ENCODE data around the gene KCNQ5. TPM values are rescaled to one million over a fixed set of nuclear protein-coding genes. Genes with fewer than 3 reads are reported as not detected.

KCNQ5 gene
- total RNA-seq, 1 experiment from 2014 or later: not detected

DNA sequence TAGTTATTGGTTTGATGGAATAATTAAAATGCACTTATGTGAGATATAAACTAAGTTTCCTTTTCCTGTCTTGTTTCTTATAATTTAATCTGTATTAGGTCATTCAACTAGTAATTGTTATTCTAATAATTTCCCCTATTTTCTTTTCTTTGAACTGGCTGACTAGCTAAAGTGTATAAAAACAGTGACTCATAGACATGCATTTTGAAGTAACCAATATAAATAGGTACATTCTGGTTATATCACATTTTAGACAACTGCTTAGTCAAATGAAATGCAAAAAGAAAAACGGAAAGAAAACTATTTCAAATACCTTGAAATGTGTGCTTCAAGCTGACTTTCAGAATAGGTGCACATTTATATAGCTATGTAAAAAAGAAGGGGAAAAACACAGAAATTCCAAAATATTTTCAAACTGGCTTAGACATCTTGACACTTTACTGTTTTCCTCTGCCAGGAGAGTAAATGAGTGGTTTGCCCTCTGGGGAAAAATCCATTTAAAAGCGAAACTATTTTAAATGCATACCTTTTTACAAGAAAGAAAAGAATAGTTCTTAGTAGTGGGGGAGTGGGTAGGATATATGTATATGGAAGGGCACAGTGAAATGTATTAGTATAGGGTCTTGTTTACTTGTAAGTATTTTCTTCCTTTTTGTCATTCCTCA lies 28.3 kb downstream of the KCNQ5 start:
- Histone ChIP-seq H3K4me3 (no peak overlapping the region), H3K9me3 (replicated peaks) (no peaks in the 10 kb centered on the region), H3K27ac (no peak overlapping the region), H3K36me3 (no peaks in the 10 kb centered on the region), H3K27me3 (no peaks in the 10 kb centered on the region), H3K4me1 (no peaks in the 10 kb centered on the region)
- DNase-seq: no peak

DNA sequence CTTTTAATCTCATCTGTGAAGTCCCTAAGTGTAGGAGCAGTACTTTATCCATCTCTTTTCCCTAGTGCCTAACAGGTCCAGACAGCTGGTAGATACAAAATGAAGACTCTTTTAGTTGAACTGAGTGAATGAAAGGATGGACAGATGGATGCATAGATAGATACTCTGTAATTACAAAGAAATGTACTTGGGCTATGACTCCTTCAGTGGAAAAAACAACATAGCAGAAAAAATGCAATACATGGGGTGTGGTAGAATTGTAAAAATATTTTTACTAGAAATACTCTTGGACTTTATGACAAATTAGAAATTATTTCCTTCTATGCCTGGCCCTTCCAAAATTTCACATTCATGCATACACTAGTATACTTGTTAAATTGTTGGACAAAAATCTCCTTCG lies 29.3 kb downstream of the KCNQ5 start:
- no peak overlapping the region for H3K27ac ChIP-seq
- no peaks in the 10 kb centered on the region for H3K27me3 ChIP-seq
- H3K4me1 ChIP-seq: no peaks in the 10 kb centered on the region
- H3K4me3 ChIP-seq: no peak overlapping the region
- no peaks in the 10 kb centered on the region for H3K9me3 ChIP-seq (replicated peaks)
- no peak for DNase-seq
- H3K36me3 ChIP-seq: no peaks in the 10 kb centered on the region

DNA sequence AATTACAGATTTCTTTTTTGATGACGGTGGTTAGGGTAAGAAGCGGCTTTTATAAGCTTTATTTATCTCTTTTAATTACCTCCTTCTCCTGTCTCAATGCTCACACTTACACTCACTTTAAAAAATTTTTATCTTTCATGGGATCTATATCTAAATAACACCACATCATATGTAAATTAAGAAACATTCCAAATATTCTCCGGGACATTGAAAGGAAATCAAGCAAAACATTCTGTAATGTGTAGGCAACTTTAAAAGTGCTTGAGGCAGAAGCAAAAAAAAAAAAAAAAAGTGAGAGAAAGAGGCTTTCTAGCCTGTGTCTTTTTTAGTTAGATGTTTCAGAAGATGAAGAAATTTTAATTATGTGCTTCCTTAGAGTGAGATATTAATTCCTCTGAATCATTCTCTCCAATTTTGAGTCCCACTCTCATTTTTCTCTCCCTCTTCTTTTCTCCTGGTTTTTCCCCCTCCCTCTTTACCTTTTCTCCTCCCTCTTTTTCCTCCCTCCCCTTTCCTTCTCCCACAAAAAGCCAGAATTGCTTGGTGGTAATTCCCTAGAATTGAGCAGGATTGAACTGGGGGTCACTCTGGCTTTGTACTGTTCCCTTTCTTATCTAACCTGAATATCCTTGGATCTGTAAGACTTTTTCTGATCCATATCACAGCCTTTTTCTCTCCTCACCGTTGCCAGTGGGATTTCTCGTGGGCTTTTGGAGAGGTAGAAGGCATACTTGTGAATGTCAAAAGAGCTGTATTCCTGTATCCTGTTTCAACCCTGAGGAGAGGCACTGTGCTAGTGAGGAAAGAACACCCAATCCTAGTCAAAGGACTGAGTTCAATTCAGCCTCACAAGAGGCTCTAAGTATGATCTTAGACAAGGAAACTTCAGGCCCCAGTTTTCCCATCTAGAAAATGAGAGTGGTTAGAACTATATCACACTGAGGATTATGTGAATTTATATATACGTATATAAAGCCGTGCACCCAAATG lies 30.4 kb downstream of the KCNQ5 start:
- no peak overlapping the region for H3K27ac ChIP-seq
- DNase-seq: no peak
- H3K9me3 ChIP-seq (replicated peaks): no peaks in the 10 kb centered on the region
- no peaks in the 10 kb centered on the region for H3K4me1 ChIP-seq
- no peaks in the 10 kb centered on the region for H3K27me3 ChIP-seq
- H3K36me3 ChIP-seq: no peaks in the 10 kb centered on the region
- H3K4me3 ChIP-seq: no peak overlapping the region

DNA sequence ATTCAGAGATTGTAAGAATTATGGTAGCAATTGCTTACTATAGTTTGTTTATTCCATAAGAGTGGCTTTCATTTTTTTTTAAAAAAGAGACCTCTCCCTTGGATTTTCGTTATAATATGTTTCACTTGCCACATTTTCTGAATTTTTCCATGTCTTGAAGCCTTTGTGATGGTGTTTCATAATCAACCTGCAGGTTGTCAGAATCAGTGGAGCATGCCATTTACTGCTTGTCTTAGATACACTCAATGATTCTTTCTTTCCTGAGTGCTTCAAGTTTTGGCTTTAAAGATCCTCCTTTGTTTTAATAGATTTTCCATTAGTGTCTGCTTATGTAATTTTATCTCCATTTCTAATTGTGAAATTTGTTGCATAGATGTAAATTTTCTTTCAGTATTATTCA lies 31.2 kb downstream of the KCNQ5 start:
- H3K4me1 ChIP-seq: no peaks in the 10 kb centered on the region
- no peaks in the 10 kb centered on the region for H3K9me3 ChIP-seq (replicated peaks)
- H3K27ac ChIP-seq: no peak overlapping the region
- DNase-seq: no peak
- H3K36me3 ChIP-seq: no peaks in the 10 kb centered on the region
- no peaks in the 10 kb centered on the region for H3K27me3 ChIP-seq
- H3K4me3 ChIP-seq: no peak overlapping the region

DNA sequence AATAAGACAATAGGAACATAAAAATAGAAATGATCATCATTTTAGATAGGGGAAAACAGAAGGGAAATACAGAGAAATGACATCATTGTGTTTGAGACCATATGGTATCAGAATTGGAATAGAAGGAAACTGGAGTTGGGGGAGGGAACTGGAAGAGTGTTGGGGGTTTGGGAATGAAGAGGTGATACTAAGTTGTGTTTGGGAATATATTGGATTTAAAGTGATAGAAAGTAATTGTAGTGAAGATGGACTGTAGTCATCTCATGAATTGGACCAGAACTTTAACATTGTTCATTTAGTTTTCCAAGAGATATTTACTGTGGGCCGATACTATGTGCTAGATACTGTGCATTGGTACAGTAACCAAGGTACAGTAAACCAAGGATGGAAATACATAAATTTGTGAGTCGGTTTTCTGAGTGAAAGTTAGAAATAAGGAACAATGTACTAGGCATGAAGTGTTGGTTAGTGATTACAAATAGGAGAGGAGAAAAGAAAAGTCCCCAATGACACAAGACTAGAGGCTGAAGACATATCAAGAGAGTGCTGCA lies 32.3 kb downstream of the KCNQ5 start:
- no peak for DNase-seq
- Histone ChIP-seq H3K4me1 (no peaks in the 10 kb centered on the region), H3K27ac (no peak overlapping the region), H3K9me3 (replicated peaks) (no peaks in the 10 kb centered on the region), H3K4me3 (no peak overlapping the region), H3K36me3 (no peaks in the 10 kb centered on the region), H3K27me3 (no peaks in the 10 kb centered on the region)

DNA sequence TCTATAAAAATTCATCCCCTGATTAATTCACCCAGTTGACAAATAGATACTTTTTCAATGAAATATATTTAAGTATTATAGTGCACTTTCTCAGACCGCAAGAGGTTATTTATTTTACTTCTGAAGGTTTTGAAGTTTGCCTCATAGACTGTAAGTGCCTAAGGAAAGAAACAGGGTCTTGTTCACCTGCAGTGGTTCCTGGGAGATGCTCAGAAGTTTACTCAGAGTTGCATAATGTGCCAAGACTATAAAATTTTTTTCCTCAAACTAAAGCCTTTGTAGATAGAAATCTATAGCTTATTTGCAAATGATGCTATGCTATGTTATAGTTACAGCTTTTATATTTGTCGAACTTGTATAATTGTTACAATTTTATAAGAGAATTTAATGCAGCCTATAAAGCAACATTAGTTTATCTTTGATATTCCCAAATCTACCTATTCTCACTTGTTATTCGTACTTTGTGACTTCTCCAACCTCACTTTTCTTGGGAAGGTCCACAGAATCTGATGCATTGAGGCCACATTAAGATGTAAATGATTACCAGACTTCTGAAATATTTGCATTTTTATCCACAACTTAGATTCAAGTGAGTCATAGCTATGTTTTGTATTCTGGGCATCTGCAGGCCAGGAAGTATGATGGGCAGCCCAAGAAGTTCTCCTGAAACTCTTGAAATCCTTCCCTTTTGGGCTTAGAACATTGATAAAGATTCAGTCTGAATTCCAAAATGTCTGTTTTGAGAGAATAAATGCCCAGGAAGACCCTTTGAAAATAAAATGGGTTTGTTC lies 35.7 kb downstream of the KCNQ5 start:
- H3K4me3 ChIP-seq: no peak overlapping the region
- no peaks in the 10 kb centered on the region for H3K36me3 ChIP-seq
- DNase-seq: no peak
- H3K27me3 ChIP-seq: no peaks in the 10 kb centered on the region
- H3K9me3 ChIP-seq (replicated peaks): no peaks in the 10 kb centered on the region
- H3K27ac ChIP-seq: no peak overlapping the region
- H3K4me1 ChIP-seq: no peaks in the 10 kb centered on the region

DNA sequence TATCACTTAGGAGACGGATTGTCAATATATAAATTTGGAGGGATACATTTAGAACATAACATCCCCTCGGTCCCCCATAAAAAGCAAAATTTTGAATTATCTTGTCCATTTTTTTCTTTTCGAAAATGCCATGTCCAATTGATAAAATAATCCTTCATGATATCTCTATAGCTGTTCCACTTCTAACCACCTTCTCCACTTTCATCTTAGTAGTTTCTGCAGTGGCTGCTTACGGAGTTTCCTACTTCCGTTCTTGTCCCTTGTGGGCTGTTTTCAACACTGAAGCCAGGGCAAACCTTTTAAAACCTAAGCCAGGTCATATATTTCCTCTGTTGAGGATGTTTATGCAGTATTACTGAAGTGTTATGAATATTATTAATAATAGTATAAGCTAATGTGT lies 37.9 kb downstream of the KCNQ5 start:
- DNase-seq: no peak
- H3K27me3 ChIP-seq: no peaks in the 10 kb centered on the region
- H3K36me3 ChIP-seq: no peaks in the 10 kb centered on the region
- H3K4me3 ChIP-seq: no peak overlapping the region
- no peak overlapping the region for H3K27ac ChIP-seq
- no peaks in the 10 kb centered on the region for H3K9me3 ChIP-seq (replicated peaks)
- no peaks in the 10 kb centered on the region for H3K4me1 ChIP-seq

DNA sequence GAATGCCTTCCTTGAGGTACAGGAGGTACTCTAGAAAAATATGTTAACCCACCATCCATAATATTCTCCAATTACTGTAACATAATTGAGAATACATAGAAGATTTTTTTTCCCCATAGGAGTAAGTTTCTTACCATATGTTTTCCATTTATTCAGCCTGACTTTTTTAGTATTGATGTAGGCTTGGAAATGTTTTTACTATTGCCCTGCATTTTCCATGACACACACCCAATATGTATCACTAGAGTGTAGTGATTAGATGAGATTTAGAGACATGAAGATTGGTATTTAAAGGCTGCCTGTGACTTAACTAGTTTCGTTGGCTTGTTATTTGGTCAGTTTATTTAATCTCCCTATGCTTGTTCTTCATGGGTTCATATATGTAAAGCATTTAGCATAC lies 39.5 kb downstream of the KCNQ5 start:
- no peaks in the 10 kb centered on the region for H3K36me3 ChIP-seq
- no peaks in the 10 kb centered on the region for H3K27me3 ChIP-seq
- no peaks in the 10 kb centered on the region for H3K9me3 ChIP-seq (replicated peaks)

DNA sequence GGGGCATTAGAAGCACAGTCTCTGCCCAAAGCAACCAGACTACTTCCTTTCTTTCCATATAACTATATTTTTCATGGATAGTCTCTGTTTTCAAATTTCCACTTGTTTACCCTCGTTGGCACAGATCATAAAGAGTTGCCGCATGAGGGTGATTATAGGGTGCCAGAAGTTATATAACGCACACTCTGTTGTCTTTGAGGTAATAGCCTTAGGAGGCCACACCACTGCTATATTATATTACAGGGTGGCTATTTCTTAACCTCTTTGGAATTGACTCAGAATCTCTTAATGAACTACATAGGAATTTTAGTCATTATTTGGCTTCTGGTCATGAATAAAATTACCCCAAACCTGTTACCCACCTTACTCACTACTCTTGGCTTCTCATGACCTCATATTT lies 43.7 kb downstream of the KCNQ5 start:
- DNase-seq: no peak
- Histone ChIP-seq H3K4me3 (no peak overlapping the region), H3K9me3 (replicated peaks) (no peaks in the 10 kb centered on the region), H3K27ac (no peak overlapping the region), H3K4me1 (no peaks in the 10 kb centered on the region), H3K27me3 (no peaks in the 10 kb centered on the region), H3K36me3 (no peaks in the 10 kb centered on the region)

More for the DNA sequence above, 39.5 kb downstream of the KCNQ5 start:
- H3K4me3 ChIP-seq: no peak overlapping the region
- DNase-seq: no peak
- no peak overlapping the region for H3K27ac ChIP-seq
- H3K4me1 ChIP-seq: no peaks in the 10 kb centered on the region

DNA sequence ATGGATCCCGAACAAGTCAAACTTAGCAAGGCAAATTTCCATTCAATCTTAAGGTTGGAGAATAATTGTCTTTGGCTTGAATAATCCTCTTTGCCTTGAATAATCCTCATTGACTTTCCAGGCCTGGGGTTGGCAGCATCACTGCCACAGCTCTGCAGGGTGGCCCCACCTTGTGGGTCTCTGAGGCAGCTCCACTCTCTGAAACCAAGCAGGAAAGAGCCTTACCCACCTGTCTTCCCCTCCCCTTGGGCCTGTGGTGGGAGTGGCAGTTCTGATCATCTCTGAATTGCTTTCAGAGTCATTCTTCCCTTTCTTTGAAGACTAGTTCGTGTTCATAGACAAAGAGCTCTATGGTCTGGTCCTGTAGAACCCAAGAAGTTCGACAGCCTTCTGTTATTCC lies 47.5 kb downstream of the KCNQ5 start:
- H3K27ac ChIP-seq: no peak overlapping the region

DNA sequence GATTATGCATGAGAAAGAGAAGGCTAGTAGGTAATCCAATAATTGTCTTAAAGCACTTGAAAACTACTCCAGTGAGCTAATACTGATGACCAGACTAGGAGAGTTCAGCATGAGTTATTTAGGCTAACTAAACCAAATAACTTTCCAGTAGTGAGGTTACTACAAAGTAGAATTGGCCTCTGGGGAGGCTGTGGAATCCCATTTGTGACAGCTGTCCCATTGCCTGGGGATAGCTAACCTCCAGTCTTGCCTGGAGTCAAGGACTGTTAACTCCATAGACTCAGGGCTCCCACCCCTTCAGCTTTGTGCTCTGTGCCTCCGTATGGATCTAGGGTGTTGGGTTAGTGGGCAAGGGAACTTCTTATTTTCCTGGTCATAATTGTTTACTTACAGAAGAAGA lies 51.0 kb downstream of the KCNQ5 start:
- H3K27ac ChIP-seq: no peak overlapping the region
- no peaks in the 10 kb centered on the region for H3K27me3 ChIP-seq
- H3K4me3 ChIP-seq: no peak overlapping the region
- H3K4me1 ChIP-seq: no peaks in the 10 kb centered on the region
- peak; percentile 25 to 42 for DNase-seq
- H3K36me3 ChIP-seq: no peaks in the 10 kb centered on the region
- H3K9me3 ChIP-seq (replicated peaks): no peaks in the 10 kb centered on the region

More for the DNA sequence above, 47.5 kb downstream of the KCNQ5 start:
- Histone ChIP-seq H3K4me3 (no peak overlapping the region), H3K36me3 (no peaks in the 10 kb centered on the region), H3K9me3 (replicated peaks) (no peaks in the 10 kb centered on the region), H3K4me1 (no peaks in the 10 kb centered on the region), H3K27me3 (no peaks in the 10 kb centered on the region)
- DNase-seq: no peak

DNA sequence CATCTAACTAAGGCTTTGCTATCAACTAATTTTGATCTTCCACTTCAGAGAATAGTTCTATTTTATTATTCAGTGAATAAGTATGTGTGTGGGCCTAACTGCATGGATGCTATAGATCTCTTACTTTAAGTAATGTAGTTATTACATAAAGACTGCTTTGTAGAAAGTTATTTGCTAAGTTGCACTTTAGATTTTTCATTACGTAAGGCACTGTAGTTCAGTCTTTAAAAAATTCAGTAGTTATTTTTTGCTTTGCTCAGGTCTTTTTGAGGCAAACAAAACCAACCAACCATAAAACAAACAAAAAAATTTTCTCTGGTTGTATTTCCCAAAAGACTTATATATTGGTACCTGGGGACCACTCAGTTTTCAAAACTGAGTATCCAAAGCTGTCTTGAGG lies 53.0 kb downstream of the KCNQ5 start:
- no peak for DNase-seq
- Histone ChIP-seq H3K36me3 (no peaks in the 10 kb centered on the region), H3K4me1 (no peaks in the 10 kb centered on the region), H3K27ac (no peak overlapping the region), H3K27me3 (no peaks in the 10 kb centered on the region), H3K4me3 (no peak overlapping the region), H3K9me3 (replicated peaks) (no peaks in the 10 kb centered on the region)

DNA sequence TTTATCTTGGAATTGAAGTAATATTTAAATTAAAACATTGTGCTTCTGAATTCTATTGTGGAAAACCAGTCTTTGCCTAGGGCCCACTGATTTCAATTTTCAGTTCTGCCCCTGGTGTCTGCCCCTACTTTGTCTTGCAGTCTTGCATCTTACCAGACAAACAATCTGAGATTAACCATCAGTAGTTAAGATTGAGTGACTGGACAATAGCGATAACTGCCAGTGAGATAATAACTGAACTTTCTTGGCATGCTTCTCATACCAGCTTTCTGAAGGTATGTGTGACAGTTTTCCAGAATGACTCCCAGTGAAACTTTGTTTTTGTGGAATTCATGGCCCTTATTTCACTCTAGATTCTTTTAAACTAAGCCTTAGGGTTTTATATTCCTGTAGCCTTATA lies 53.5 kb downstream of the KCNQ5 start:
- Histone ChIP-seq H3K27ac (no peak overlapping the region), H3K9me3 (replicated peaks) (no peaks in the 10 kb centered on the region), H3K27me3 (no peaks in the 10 kb centered on the region), H3K4me1 (no peaks in the 10 kb centered on the region), H3K4me3 (no peak overlapping the region), H3K36me3 (no peaks in the 10 kb centered on the region)
- DNase-seq: no peak

DNA sequence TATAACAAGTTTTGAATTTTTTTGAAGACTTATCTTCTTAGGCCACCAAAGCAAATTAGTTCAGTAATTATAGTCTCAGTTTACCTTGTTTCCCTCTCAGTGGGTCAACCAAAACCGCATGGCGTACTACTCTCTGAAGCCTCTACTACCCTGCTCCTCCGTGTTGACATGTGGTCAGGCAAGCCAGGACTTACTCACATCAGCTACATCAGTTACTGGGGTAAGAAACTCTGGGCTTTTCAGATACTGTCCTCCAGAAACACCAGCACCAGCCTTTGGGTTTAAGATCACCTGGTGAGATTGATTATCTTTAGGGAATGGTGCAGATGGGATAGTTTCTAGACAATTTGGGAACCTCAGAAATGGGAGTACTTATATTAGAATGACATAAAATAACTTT lies 55.1 kb downstream of the KCNQ5 start:
- no peaks in the 10 kb centered on the region for H3K36me3 ChIP-seq
- H3K9me3 ChIP-seq (replicated peaks): no peaks in the 10 kb centered on the region
- no peak overlapping the region for H3K27ac ChIP-seq
- no peaks in the 10 kb centered on the region for H3K27me3 ChIP-seq
- H3K4me3 ChIP-seq: no peak overlapping the region
- no peaks in the 10 kb centered on the region for H3K4me1 ChIP-seq
- no peak for DNase-seq

DNA sequence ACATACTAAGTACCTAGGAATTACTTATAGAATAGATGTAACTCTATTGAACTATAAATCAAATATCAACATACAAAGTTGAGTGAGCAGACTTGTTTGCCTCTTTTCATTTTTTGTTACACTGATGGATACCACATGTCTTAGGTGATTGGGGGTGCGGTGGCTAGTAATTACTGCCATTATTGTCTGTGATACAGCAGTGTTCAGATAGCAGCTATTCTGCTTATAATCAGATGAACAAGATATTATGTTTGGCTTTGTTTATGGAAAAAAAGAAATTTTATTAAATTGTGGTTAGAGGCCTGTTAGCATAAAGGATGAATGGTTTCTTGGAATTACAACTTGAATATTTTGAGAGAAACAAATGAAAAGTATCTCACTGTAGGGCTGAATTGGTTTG lies 55.9 kb downstream of the KCNQ5 start:
- no peak for DNase-seq
- H3K27me3 ChIP-seq: no peaks in the 10 kb centered on the region
- no peaks in the 10 kb centered on the region for H3K4me1 ChIP-seq
- H3K36me3 ChIP-seq: no peaks in the 10 kb centered on the region
- no peaks in the 10 kb centered on the region for H3K9me3 ChIP-seq (replicated peaks)
- H3K4me3 ChIP-seq: no peak overlapping the region
- H3K27ac ChIP-seq: no peak overlapping the region
